Suprapubic skin (tissue), 3 donors: Measurements from ENCODE around the gene PTPN1.

Source experiments
- POLR2A ChIP-seq, 2 donors: fragments of 450-650 bp; IDR thresholded peaks; one replicate each; pipeline ENCODE4 v1.6.1; 2017; ENCODE audit warnings: antibody characterized with exemption in 2 of 2, mild to moderate bottlenecking in 2 of 2, moderate library complexity in 2 of 2
- TF ChIP-seq, protein P1 (sequence below), 2 donors: fragments of 200-600 bp in 1 of 2; fragments of 450-650 bp in 1 of 2; sonication (generic) in 1 of 2; IDR thresholded peaks; one replicate each; pipeline ENCODE4 v1.5.1; 2016 to 2019; ENCODE audit warnings: antibody characterized with exemption in 2 of 2, mild to moderate bottlenecking in 1 of 2, moderate library complexity in 1 of 2

- TF ChIP-seq, protein P1, sequence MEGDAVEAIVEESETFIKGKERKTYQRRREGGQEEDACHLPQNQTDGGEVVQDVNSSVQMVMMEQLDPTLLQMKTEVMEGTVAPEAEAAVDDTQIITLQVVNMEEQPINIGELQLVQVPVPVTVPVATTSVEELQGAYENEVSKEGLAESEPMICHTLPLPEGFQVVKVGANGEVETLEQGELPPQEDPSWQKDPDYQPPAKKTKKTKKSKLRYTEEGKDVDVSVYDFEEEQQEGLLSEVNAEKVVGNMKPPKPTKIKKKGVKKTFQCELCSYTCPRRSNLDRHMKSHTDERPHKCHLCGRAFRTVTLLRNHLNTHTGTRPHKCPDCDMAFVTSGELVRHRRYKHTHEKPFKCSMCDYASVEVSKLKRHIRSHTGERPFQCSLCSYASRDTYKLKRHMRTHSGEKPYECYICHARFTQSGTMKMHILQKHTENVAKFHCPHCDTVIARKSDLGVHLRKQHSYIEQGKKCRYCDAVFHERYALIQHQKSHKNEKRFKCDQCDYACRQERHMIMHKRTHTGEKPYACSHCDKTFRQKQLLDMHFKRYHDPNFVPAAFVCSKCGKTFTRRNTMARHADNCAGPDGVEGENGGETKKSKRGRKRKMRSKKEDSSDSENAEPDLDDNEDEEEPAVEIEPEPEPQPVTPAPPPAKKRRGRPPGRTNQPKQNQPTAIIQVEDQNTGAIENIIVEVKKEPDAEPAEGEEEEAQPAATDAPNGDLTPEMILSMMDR (IDR thresholded peaks at IDR 0.05), result no peak
- TF ChIP-seq POLR2A (IDR thresholded peaks at IDR 0.05), result no peak
Measured at GRCh38 chr20:50594231-50594590, 84.0 kb downstream of the PTPN1 start.
